ENCODE data around the gene VPS33B.
A peak's percentile ranks its signal among the peaks of the same experiment; 100 is the strongest.

VPS33B gene

DNA sequence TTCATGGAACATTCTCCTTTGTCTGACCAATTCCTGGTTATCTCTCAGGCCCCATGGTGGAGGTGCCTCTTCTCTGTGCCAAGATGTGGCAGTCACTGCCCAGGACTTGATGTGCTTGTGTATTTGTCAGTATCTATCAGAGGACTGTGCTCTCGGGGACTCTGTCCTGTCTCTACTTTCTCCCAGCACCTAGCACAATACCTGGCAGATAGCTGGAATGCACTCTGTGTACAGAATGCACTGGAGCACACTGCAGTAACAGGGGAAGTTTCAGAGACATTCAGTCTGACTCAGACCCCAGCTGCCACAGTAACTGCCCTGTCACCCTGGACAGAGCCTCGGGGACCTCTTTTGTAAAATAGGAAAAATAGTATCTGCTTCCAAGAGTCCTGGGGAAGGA is 43.1 kb upstream of the VPS33B start:
- POLR2A ChIA-PET = no interaction called here
- CTCF ChIA-PET = no interaction called here
- no peak for DNase-seq (ENCODE audit: extremely low spot score)
- no peak for TF ChIP-seq NFRKB (IDR thresholded peaks at IDR 0.05)
- no peak for TF ChIP-seq FOXK2 (IDR thresholded peaks at IDR 0.05)
- no peak for TF ChIP-seq FOXM1 (IDR thresholded peaks at IDR 0.05; ENCODE audit: borderline replicate concordance)
- no peak for TF ChIP-seq BHLHE40 (IDR thresholded peaks at IDR 0.05; ENCODE audit: borderline replicate concordance)
- TF ChIP-seq L3MBTL2 (conservative IDR thresholded peaks at IDR 0.05) = no peak

DNA sequence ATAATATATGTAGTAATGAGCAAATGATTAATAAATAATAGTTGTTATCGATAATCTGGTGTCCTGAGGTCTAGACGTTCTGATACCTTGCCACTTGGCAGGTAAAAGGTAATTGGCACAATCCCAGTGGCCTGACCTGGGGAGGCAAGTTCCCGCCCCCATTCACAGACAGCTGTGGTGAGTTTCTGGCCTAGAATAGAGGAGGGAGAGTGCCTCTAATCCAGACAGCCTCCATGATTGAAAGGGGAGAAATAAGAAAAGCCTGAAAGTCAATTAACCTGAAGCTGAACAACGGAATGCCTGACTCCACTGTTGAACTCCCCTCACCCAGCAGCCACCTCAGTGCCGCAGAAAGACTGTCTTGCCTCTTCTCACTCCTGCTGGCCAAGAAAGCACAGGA is 39.6 kb upstream of the VPS33B start:
- TF ChIP-seq ELF4 (IDR thresholded peaks at IDR 0.05) (no peak), FOXA1 (IDR thresholded peaks at IDR 0.05) (no peak), SUZ12 (IDR thresholded peaks at IDR 0.05) (no peak), L3MBTL2 (conservative IDR thresholded peaks at IDR 0.05) (no peak), LEF1 (IDR thresholded peaks at IDR 0.05; ENCODE audit: borderline replicate concordance) (no peak), TARDBP (IDR thresholded peaks at IDR 0.05) (no peak), FOXM1 (IDR thresholded peaks at IDR 0.05; ENCODE audit: borderline replicate concordance) (no peak), BHLHE40 (IDR thresholded peaks at IDR 0.05; ENCODE audit: borderline replicate concordance) (no peak), ARNT (IDR thresholded peaks at IDR 0.05) (no peak)

DNA sequence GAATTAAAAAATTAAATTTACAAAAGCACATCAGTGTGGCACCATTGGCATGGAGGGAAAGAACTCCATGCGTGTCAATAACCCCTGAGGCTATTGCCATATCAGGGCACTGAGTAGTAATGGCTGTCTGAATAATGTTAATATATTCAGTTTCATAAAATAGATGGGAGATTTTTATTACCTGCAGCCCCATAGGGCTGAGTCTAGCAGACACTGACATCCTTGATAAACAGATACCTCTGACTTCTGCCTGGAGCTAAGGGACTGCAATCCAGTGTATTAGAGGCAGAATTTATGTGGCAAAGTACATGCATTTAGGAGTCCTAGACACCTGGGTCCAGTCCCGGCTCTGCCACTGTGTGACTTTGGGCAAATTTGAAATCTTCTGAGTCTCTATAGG is 38.8 kb upstream of the VPS33B start:
- ChIA-PET CTCF (no interaction called here), POLR2A (no interaction called here)
- DNase-seq (ENCODE audit: extremely low spot score) = no peak
- TF ChIP-seq ARNT (IDR thresholded peaks at IDR 0.05) (no peak), FOXM1 (IDR thresholded peaks at IDR 0.05; ENCODE audit: borderline replicate concordance) (no peak)

More for the DNA sequence above, 39.6 kb upstream of the VPS33B start:
- no peak for DNase-seq (ENCODE audit: extremely low spot score)
- POLR2A ChIA-PET = no interaction called here
- CTCF ChIA-PET = no interaction called here

- TF ChIP-seq FOXM1 (IDR thresholded peaks at IDR 0.05; ENCODE audit: borderline replicate concordance) (no peak), CTBP1 (IDR thresholded peaks at IDR 0.05; ENCODE audit: borderline replicate concordance) (no peak), SP1 (IDR thresholded peaks at IDR 0.05) (no peak), ZNF384 (IDR thresholded peaks at IDR 0.05) (no peak), ARNT (IDR thresholded peaks at IDR 0.05) (no peak), LEF1 (IDR thresholded peaks at IDR 0.05; ENCODE audit: borderline replicate concordance) (no peak), FOXA1 (IDR thresholded peaks at IDR 0.05) (no peak), NFRKB (IDR thresholded peaks at IDR 0.05) (no peak), BHLHE40 (IDR thresholded peaks at IDR 0.05; ENCODE audit: borderline replicate concordance) (no peak), PKNOX1 (IDR thresholded peaks at IDR 0.05) (no peak), SUZ12 (IDR thresholded peaks at IDR 0.05) (no peak), FOXK2 (IDR thresholded peaks at IDR 0.05) (no peak), HDGF (IDR thresholded peaks at IDR 0.05; ENCODE audit: borderline replicate concordance) (no peak), ELF4 (IDR thresholded peaks at IDR 0.05) (no peak), TARDBP (IDR thresholded peaks at IDR 0.05) (no peak), L3MBTL2 (conservative IDR thresholded peaks at IDR 0.05) (no peak)
- POLR2A ChIA-PET = no interaction called here
- CTCF ChIA-PET = interaction anchor here (0.7 to 3.4 kb wide), 15 partner anchors 11 to 220 kb away, joined by 3 to 36 read pairs (median 4); partner anchors contain the start of gene SV2B
- DNase-seq (ENCODE audit: extremely low spot score) = peak; percentile 84
Observed at GRCh38 chr15:91055548-91056331, 33.3 kb upstream of the VPS33B start.

GRCh38 chr15:91054816-91055215 is 32.4 kb upstream of the VPS33B start:
- ChIA-PET POLR2A (no interaction called here), CTCF (interaction anchor here (1.1 to 3.4 kb wide), 3 partner anchors 99 to 218 kb away, joined by 3 to 36 read pairs (median 15); no protein-coding TSS in a partner anchor)
- DNase-seq (ENCODE audit: extremely low spot score) = no peak
- TF ChIP-seq SP1 (IDR thresholded peaks at IDR 0.05) = no peak
- TF ChIP-seq PKNOX1 (IDR thresholded peaks at IDR 0.05) = no peak
- TF ChIP-seq TARDBP (IDR thresholded peaks at IDR 0.05) = no peak
- TF ChIP-seq L3MBTL2 (conservative IDR thresholded peaks at IDR 0.05) = no peak
- no peak for TF ChIP-seq NFRKB (IDR thresholded peaks at IDR 0.05)
- TF ChIP-seq ARNT (IDR thresholded peaks at IDR 0.05) = no peak

DNA sequence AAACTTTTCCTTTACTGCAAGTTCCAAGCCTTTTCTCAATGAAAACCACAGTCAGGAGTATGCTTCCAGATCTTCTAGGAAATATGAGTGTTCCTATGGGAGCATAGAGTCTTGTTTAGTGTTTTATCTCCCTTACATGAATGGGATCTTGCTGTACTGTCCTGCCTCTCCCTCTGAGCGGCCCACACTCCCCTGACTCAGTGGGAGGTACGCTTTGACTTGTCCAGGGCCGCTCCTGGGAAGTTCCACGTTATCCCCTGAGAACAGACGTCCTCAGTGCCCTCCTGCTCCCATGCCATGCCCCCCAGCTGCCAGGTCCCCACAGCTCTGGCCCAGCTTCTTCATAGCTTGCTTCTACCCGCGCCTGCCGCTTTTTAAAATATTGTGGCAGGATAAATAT is 28.9 kb upstream of the VPS33B start:
- TF ChIP-seq NFRKB (IDR thresholded peaks at IDR 0.05) = no peak
- no peak for TF ChIP-seq SUZ12 (IDR thresholded peaks at IDR 0.05)
- no peak for TF ChIP-seq L3MBTL2 (conservative IDR thresholded peaks at IDR 0.05)
- TF ChIP-seq FOXA1 (IDR thresholded peaks at IDR 0.05) = no peak
- no peak for TF ChIP-seq FOXK2 (IDR thresholded peaks at IDR 0.05)
- no peak for TF ChIP-seq ARNT (IDR thresholded peaks at IDR 0.05)
- no peak for TF ChIP-seq SP1 (IDR thresholded peaks at IDR 0.05)
- TF ChIP-seq HDGF (IDR thresholded peaks at IDR 0.05; ENCODE audit: borderline replicate concordance) = no peak
- no peak for TF ChIP-seq BHLHE40 (IDR thresholded peaks at IDR 0.05; ENCODE audit: borderline replicate concordance)
- no peak for TF ChIP-seq ELF4 (IDR thresholded peaks at IDR 0.05)
- no peak for TF ChIP-seq CTBP1 (IDR thresholded peaks at IDR 0.05; ENCODE audit: borderline replicate concordance)
- no peak for TF ChIP-seq TARDBP (IDR thresholded peaks at IDR 0.05)
- TF ChIP-seq LEF1 (IDR thresholded peaks at IDR 0.05; ENCODE audit: borderline replicate concordance) = no peak
- no peak for TF ChIP-seq FOXM1 (IDR thresholded peaks at IDR 0.05; ENCODE audit: borderline replicate concordance)
- TF ChIP-seq ZNF384 (IDR thresholded peaks at IDR 0.05) = no peak
- no peak for TF ChIP-seq PKNOX1 (IDR thresholded peaks at IDR 0.05)
- DNase-seq (ENCODE audit: extremely low spot score) = no peak
- ChIA-PET CTCF (no interaction called here), POLR2A (no interaction called here)
